SK-N-MC (cell line): Measurements from ENCODE around the gene TRIM24.

Experiments used
- EZH2 ChIP-seq: fragments of 200-600 bp; sonication (generic); IDR thresholded peaks from one replicate; pipeline ENCODE4 v1.6.1; 2017; ENCODE audit warnings: antibody characterized with exemption
- FOXP2 ChIP-seq: optimal IDR thresholded peaks from 2 replicates; pipeline ENCODE3; 2011; ENCODE audit warnings: mild to moderate bottlenecking, moderate library complexity; ENCODE audit not compliant: insufficient read depth; ENCODE audit errors: extremely low read length, control extremely low read depth
- POLR2AphosphoS5 ChIP-seq: IDR thresholded peaks from 2 replicates; pipeline ENCODE4 v1.6.1; 2012; ENCODE audit warnings: mild to moderate bottlenecking, low read depth, low read length, borderline replicate concordance

- TF ChIP-seq EZH2 (no peak), POLR2AphosphoS5 (no peak), FOXP2 (no peak)
Observed at GRCh38 chr7:138425026-138425425, 35.0 kb upstream of the TRIM24 start.
